Adipocyte (in vitro differentiated cells): ENCODE data around the gene METTL2B.
"Not testable (repeated sequence)": the region's sequence is repeated elsewhere in the genome, so short reads cannot be mapped to it uniquely, and the experiment has no call there.

ENCODE experiments used
- DNase-seq: peaks from one replicate; pipeline ENCODE4 v3.0.0-alpha.2; 2015; ENCODE audit warnings: low read depth
- H3K27me3 ChIP-seq: replicated peaks from 2 replicates; pipeline ENCODE4 v1.7.0; 2013; ENCODE audit warnings: mild to moderate bottlenecking, low read length, moderate library complexity; ENCODE audit not compliant: control insufficient read depth, insufficient read depth
- H3K36me3 ChIP-seq: 2 replicates; pipeline ENCODE4 v1.7.0; 2013; ENCODE audit warnings: low read length, mild to moderate bottlenecking, moderate library complexity; ENCODE audit not compliant: control insufficient read depth, insufficient read depth, severe bottlenecking
- H3K4me1 ChIP-seq: 2 replicates; pipeline ENCODE4 v1.7.0; 2013; ENCODE audit warnings: mild to moderate bottlenecking, low read length, moderate library complexity; ENCODE audit not compliant: control insufficient read depth, insufficient read depth
- H3K4me3 ChIP-seq: 2 replicates; pipeline ENCODE4 v1.7.0; 2013; ENCODE audit warnings: mild to moderate bottlenecking, low read length, moderate library complexity
- H3K9ac ChIP-seq: 2 replicates; pipeline ENCODE4 v1.7.0; 2013; ENCODE audit warnings: mild to moderate bottlenecking, low read length, moderate library complexity
- H3K9me3 ChIP-seq: 2 replicates; pipeline ENCODE4 v1.7.0; 2013; ENCODE audit warnings: mild to moderate bottlenecking, low read length, moderate library complexity; ENCODE audit not compliant: control insufficient read depth

METTL2B gene

GRCh38 chr7:128456255-128456725 lies 20.3 kb upstream of the METTL2B start:
- Histone ChIP-seq H3K36me3 (peaks cover 23% of the 10 kb centered on the region), H3K27me3 (no peaks in the 10 kb centered on the region), H3K9me3 (no peaks in the 10 kb centered on the region), H3K4me1 (peaks cover 64% of the 10 kb centered on the region), H3K4me3 (peak overlapping the region; percentile 92), H3K9ac (peak overlapping the region; percentile 94)
- DNase-seq: peak; percentile 19

GRCh38 chr7:128457385-128457784 lies 19.2 kb upstream of the METTL2B start:
- Histone ChIP-seq H3K36me3 (peaks cover 23% of the 10 kb centered on the region), H3K9ac (peak overlapping the region; percentile 94), H3K4me1 (peaks cover 54% of the 10 kb centered on the region), H3K4me3 (peak overlapping the region; percentile 92)
- not testable (repeated sequence) for DNase-seq, H3K27me3 ChIP-seq, H3K9me3 ChIP-seq

- H3K9ac ChIP-seq: peak overlapping the region; percentile 94
- no peaks in the 10 kb centered on the region for H3K9me3 ChIP-seq
- H3K4me1 ChIP-seq: peaks cover 42% of the 10 kb centered on the region
- no peaks in the 10 kb centered on the region for H3K27me3 ChIP-seq
- DNase-seq: no peak
- peak overlapping the region; percentile 92 for H3K4me3 ChIP-seq
- peaks cover 26% of the 10 kb centered on the region for H3K36me3 ChIP-seq
Observed at GRCh38 chr7:128458956-128459355, 17.6 kb upstream of the METTL2B start.

GRCh38 chr7:128459394-128459878 lies 17.1 kb upstream of the METTL2B start:
- Histone ChIP-seq H3K4me3 (peak overlapping the region; percentile 92), H3K4me1 (peaks cover 39% of the 10 kb centered on the region), H3K36me3 (peaks cover 26% of the 10 kb centered on the region), H3K9me3 (no peaks in the 10 kb centered on the region), H3K27me3 (no peaks in the 10 kb centered on the region), H3K9ac (peak overlapping the region; percentile 94)
- peak; percentile 71 for DNase-seq

- DNase-seq: no peak
- Histone ChIP-seq H3K9me3 (no peaks in the 10 kb centered on the region), H3K4me3 (no peak overlapping the region), H3K27me3 (no peaks in the 10 kb centered on the region), H3K9ac (no peak overlapping the region), H3K4me1 (peaks cover 23% of the 10 kb centered on the region), H3K36me3 (peaks cover 19% of the 10 kb centered on the region)
Observed at GRCh38 chr7:128462460-128462859, 14.1 kb upstream of the METTL2B start.

GRCh38 chr7:128463345-128463744 lies 13.2 kb upstream of the METTL2B start:
- not testable (repeated sequence) for DNase-seq, H3K9me3 ChIP-seq, H3K4me3 ChIP-seq, H3K27me3 ChIP-seq, H3K9ac ChIP-seq
- H3K36me3 ChIP-seq: peaks cover 16% of the 10 kb centered on the region
- peaks cover 14% of the 10 kb centered on the region for H3K4me1 ChIP-seq

- not testable (repeated sequence) for H3K9ac ChIP-seq, H3K27me3 ChIP-seq, H3K4me3 ChIP-seq, H3K9me3 ChIP-seq, DNase-seq, H3K4me1 ChIP-seq
- peaks cover 13% of the 10 kb centered on the region for H3K36me3 ChIP-seq
Observed at GRCh38 chr7:128463933-128464332, 12.6 kb upstream of the METTL2B start.

- peaks cover 11% of the 10 kb centered on the region for H3K36me3 ChIP-seq
- H3K4me3 ChIP-seq, H3K4me1 ChIP-seq, H3K9ac ChIP-seq, DNase-seq, H3K27me3 ChIP-seq, H3K9me3 ChIP-seq: not testable (repeated sequence)
Observed at GRCh38 chr7:128466871-128467270, 9.7 kb upstream of the METTL2B start.

- Histone ChIP-seq H3K9ac (peak overlapping the region; percentile 91), H3K4me3 (peak overlapping the region; percentile 89), H3K4me1 (peaks cover 12% of the 10 kb centered on the region)
- H3K9me3 ChIP-seq, DNase-seq, H3K36me3 ChIP-seq, H3K27me3 ChIP-seq: not testable (repeated sequence)
Observed at GRCh38 chr7:128477336-128477690, 765 bp downstream of the METTL2B start.

GRCh38 chr7:128479082-128479481 lies 2.5 kb downstream of the METTL2B start:
- not testable (repeated sequence) for DNase-seq, H3K9me3 ChIP-seq, H3K27me3 ChIP-seq, H3K9ac ChIP-seq, H3K36me3 ChIP-seq, H3K4me3 ChIP-seq
- H3K4me1 ChIP-seq: peaks cover 12% of the 10 kb centered on the region

GRCh38 chr7:128488134-128488533 lies 11.6 kb downstream of the METTL2B start:
- not testable (repeated sequence) for H3K4me1 ChIP-seq, H3K27me3 ChIP-seq, DNase-seq, H3K36me3 ChIP-seq, H3K9ac ChIP-seq, H3K9me3 ChIP-seq, H3K4me3 ChIP-seq

- no peak overlapping the region for H3K9ac ChIP-seq
- H3K4me3 ChIP-seq: no peak overlapping the region
- no peaks in the 10 kb centered on the region for H3K9me3 ChIP-seq
- H3K36me3 ChIP-seq: peaks cover 63% of the 10 kb centered on the region
- no peaks in the 10 kb centered on the region for H3K4me1 ChIP-seq
- no peak for DNase-seq
- no peaks in the 10 kb centered on the region for H3K27me3 ChIP-seq
Observed at GRCh38 chr7:128497405-128497804, 20.9 kb downstream of the METTL2B start.
